ENCODE data around the gene ZNF682.

The ZNF682 gene

GRCh38 chr19:20077791-20078463 lies 38.6 kb upstream of the ZNF682 start, which contains the start of gene ZNF90:
TSS of gene ZNF90 (plus strand) at chr19:20078000. CDS start at chr19:20078133, 133 bp downstream.
- TF ChIP-seq, protein P1, sequence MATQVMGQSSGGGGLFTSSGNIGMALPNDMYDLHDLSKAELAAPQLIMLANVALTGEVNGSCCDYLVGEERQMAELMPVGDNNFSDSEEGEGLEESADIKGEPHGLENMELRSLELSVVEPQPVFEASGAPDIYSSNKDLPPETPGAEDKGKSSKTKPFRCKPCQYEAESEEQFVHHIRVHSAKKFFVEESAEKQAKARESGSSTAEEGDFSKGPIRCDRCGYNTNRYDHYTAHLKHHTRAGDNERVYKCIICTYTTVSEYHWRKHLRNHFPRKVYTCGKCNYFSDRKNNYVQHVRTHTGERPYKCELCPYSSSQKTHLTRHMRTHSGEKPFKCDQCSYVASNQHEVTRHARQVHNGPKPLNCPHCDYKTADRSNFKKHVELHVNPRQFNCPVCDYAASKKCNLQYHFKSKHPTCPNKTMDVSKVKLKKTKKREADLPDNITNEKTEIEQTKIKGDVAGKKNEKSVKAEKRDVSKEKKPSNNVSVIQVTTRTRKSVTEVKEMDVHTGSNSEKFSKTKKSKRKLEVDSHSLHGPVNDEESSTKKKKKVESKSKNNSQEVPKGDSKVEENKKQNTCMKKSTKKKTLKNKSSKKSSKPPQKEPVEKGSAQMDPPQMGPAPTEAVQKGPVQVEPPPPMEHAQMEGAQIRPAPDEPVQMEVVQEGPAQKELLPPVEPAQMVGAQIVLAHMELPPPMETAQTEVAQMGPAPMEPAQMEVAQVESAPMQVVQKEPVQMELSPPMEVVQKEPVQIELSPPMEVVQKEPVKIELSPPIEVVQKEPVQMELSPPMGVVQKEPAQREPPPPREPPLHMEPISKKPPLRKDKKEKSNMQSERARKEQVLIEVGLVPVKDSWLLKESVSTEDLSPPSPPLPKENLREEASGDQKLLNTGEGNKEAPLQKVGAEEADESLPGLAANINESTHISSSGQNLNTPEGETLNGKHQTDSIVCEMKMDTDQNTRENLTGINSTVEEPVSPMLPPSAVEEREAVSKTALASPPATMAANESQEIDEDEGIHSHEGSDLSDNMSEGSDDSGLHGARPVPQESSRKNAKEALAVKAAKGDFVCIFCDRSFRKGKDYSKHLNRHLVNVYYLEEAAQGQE (IDR thresholded peaks at IDR 0.05; ENCODE audit: insufficient read depth in 1 of 2, low read depth in 2 of 2, low read length in 2 of 2), result peak in 1 of 2 experiments; percentile 19; a peak in 1 of 4 replicates
- peak; percentile 78; the same call in 1 of the 2 replicates for TF ChIP-seq SIN3A (IDR thresholded peaks at IDR 0.05; ENCODE audit: borderline replicate concordance, insufficient read depth, low read length)
- TF ChIP-seq FOXP2 (optimal IDR thresholded peaks at IDR 0.05; ENCODE audit: borderline replicate concordance, extremely low read depth, extremely low read length, insufficient read depth), result no peak
- peak; percentile 63; the same call in 1 of the 2 replicates for TF ChIP-seq TAF1 (IDR thresholded peaks at IDR 0.05; ENCODE audit: borderline replicate concordance, insufficient read depth, low read length)
- peak; percentile 83 for TF ChIP-seq POLR2AphosphoS5 (IDR thresholded peaks at IDR 0.05; ENCODE audit: low read depth, low read length)

DNA sequence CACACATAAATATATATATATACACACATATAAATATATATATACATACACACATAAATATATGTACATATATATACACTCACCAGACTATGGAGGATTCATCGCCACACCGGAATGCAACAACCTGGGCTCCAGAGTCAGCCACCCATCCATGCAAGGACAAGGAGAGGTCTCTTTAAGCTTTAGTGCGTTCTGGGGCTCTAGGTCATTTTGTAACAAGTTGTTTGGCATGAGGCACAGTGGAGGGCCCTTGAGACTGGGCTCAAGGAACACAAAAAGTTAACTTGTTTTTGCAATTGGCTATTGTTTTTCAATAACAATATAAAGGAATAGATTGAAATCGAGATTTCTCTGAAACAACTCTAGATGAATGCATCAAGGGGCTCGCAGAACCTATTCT lies 33.6 kb upstream of the ZNF682 start:
- TF ChIP-seq POLR2AphosphoS5 (IDR thresholded peaks at IDR 0.05; ENCODE audit: low read depth, low read length), result no peak
- TF ChIP-seq, protein P1 (IDR thresholded peaks at IDR 0.05; ENCODE audit: insufficient read depth in 1 of 2, low read depth in 2 of 2, low read length in 2 of 2), result no peak
- TF ChIP-seq SIN3A (IDR thresholded peaks at IDR 0.05; ENCODE audit: borderline replicate concordance, insufficient read depth, low read length), result no peak
- TF ChIP-seq FOXP2 (optimal IDR thresholded peaks at IDR 0.05; ENCODE audit: borderline replicate concordance, extremely low read depth, extremely low read length, insufficient read depth), result no peak
- no peak for TF ChIP-seq TAF1 (IDR thresholded peaks at IDR 0.05; ENCODE audit: borderline replicate concordance, insufficient read depth, low read length)

DNA sequence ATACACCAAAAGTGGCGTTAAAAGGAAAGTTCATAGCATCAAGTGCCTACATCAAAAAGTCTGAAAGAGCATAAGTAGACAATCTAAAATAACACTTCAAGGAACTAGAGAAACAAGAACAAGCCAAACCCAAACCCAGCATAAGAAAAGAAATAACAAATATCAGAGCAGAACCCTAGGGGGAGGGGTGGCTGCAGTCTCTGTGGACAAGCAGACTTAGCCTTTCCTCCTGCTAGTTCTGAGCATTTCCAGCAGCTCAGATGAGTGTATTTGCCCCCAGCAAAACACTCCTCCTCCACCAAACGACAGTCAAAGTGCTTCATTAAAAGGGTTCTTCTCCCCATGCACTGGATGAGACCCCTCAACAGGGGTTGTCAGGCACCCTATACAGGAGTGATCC lies 31.4 kb upstream of the ZNF682 start:
- TF ChIP-seq TAF1 (IDR thresholded peaks at IDR 0.05; ENCODE audit: borderline replicate concordance, insufficient read depth, low read length) (no peak), POLR2AphosphoS5 (IDR thresholded peaks at IDR 0.05; ENCODE audit: low read depth, low read length) (no peak)

DNA sequence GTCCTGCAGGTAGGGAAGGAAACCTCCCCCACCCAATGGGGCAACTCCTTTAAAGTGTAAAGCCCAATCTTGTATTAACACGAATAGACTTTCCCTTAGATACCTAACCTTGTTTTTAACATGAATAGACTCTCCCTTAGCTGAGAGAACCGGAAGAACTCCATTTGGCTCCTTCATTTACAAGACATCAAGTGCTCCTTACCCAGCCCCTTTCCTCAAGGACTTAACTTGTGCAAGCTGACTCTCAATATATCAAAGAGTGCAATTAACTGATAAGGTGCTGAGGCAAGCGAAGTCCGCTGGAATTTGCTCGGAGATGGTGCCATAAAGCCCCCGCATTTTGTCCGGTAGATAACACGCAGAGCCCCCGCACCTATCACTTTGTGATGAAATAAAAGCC lies 28.6 kb upstream of the ZNF682 start:
- TF ChIP-seq, protein P1 (IDR thresholded peaks at IDR 0.05; ENCODE audit: insufficient read depth in 1 of 2, low read depth in 2 of 2, low read length in 2 of 2), result no peak
- TF ChIP-seq SIN3A (IDR thresholded peaks at IDR 0.05; ENCODE audit: borderline replicate concordance, insufficient read depth, low read length) (no peak), FOXP2 (optimal IDR thresholded peaks at IDR 0.05; ENCODE audit: borderline replicate concordance, extremely low read depth, extremely low read length, insufficient read depth) (no peak), TAF1 (IDR thresholded peaks at IDR 0.05; ENCODE audit: borderline replicate concordance, insufficient read depth, low read length) (no peak), POLR2AphosphoS5 (IDR thresholded peaks at IDR 0.05; ENCODE audit: low read depth, low read length) (no peak)

- TF ChIP-seq FOXP2 (optimal IDR thresholded peaks at IDR 0.05; ENCODE audit: borderline replicate concordance, extremely low read depth, extremely low read length, insufficient read depth), result no peak
- TF ChIP-seq, protein P1 (IDR thresholded peaks at IDR 0.05; ENCODE audit: insufficient read depth in 1 of 2, low read depth in 2 of 2, low read length in 2 of 2), result no peak
- TF ChIP-seq SIN3A (IDR thresholded peaks at IDR 0.05; ENCODE audit: borderline replicate concordance, insufficient read depth, low read length), result no peak
- TF ChIP-seq POLR2AphosphoS5 (IDR thresholded peaks at IDR 0.05; ENCODE audit: low read depth, low read length), result no peak
- no peak for TF ChIP-seq TAF1 (IDR thresholded peaks at IDR 0.05; ENCODE audit: borderline replicate concordance, insufficient read depth, low read length)
Measured at GRCh38 chr19:20066861-20067260, 27.6 kb upstream of the ZNF682 start.

All from PFSK-1 (cell line).